GM21529 (cell line): ENCODE measurements around the gene GARRE1.
"Not testable (repeated sequence)": the region's sequence is repeated elsewhere in the genome, so short reads cannot be mapped to it uniquely, and the experiment has no call there.

ENCODE experiments used
- ATAC-seq: cut with Tn5 transposase; IDR thresholded peaks from one replicate; pipeline ENCODE4 v1.9.1; 2021; ENCODE audit not compliant: unreplicated experiment

Gene GARRE1

GRCh38 chr19:34257559-34257924, 3.2 kb downstream of the GARRE1 start:
- ATAC-seq = no peak

GRCh38 chr19:34259367-34260095, 5.2 kb downstream of the GARRE1 start:
- ATAC-seq = no peak

- no peak for ATAC-seq
These were observed 6.4 kb downstream of the GARRE1 start for GRCh38 chr19:34260771-34261173.

GRCh38 chr19:34261334-34262109, 7.2 kb downstream of the GARRE1 start:
- ATAC-seq = no peak

- no peak for ATAC-seq
These were observed 9.4 kb downstream of the GARRE1 start for GRCh38 chr19:34263745-34264237.

GRCh38 chr19:34265221-34265650, 10.9 kb downstream of the GARRE1 start:
- ATAC-seq = no peak

- no peak for ATAC-seq
These were observed 14.7 kb downstream of the GARRE1 start for GRCh38 chr19:34269081-34269480.

GRCh38 chr19:34269489-34269888, 15.1 kb downstream of the GARRE1 start:
- ATAC-seq = no peak

GRCh38 chr19:34269968-34270621, 15.7 kb downstream of the GARRE1 start:
- peak; percentile 73 for ATAC-seq

GRCh38 chr19:34273121-34273520, 18.8 kb downstream of the GARRE1 start:
- ATAC-seq = no peak

GRCh38 chr19:34274284-34274826, 20.0 kb downstream of the GARRE1 start:
- ATAC-seq = no peak

GRCh38 chr19:34274827-34275625, 20.7 kb downstream of the GARRE1 start:
- no peak for ATAC-seq

- no peak for ATAC-seq
These were observed 21.4 kb downstream of the GARRE1 start for GRCh38 chr19:34275705-34276104.

GRCh38 chr19:34276614-34277013, 22.3 kb downstream of the GARRE1 start:
- ATAC-seq = no peak

GRCh38 chr19:34277244-34277643, 22.9 kb downstream of the GARRE1 start:
- no peak for ATAC-seq

- no peak for ATAC-seq
These were observed 24.4 kb downstream of the GARRE1 start for GRCh38 chr19:34278783-34279182.

GRCh38 chr19:34281444-34281843, 27.1 kb downstream of the GARRE1 start:
- ATAC-seq = not testable (repeated sequence)

- ATAC-seq = no peak
These were observed 28.5 kb downstream of the GARRE1 start for GRCh38 chr19:34282611-34283519.

- no peak for ATAC-seq
These were observed 30.2 kb downstream of the GARRE1 start for GRCh38 chr19:34284505-34284904.
